T1000 (cell line): ENCODE data around the gene SYAP1.
"Not testable (repeated sequence)": the region's sequence is repeated elsewhere in the genome, so short reads cannot be mapped to it uniquely, and the experiment has no call there.

Experiments used
- DNase-seq: peaks from one replicate; lab custom pipeline; 2025; ENCODE audit warnings: mixed read lengths; lab: John Stamatoyannopoulos, UW

The SYAP1 gene

DNA sequence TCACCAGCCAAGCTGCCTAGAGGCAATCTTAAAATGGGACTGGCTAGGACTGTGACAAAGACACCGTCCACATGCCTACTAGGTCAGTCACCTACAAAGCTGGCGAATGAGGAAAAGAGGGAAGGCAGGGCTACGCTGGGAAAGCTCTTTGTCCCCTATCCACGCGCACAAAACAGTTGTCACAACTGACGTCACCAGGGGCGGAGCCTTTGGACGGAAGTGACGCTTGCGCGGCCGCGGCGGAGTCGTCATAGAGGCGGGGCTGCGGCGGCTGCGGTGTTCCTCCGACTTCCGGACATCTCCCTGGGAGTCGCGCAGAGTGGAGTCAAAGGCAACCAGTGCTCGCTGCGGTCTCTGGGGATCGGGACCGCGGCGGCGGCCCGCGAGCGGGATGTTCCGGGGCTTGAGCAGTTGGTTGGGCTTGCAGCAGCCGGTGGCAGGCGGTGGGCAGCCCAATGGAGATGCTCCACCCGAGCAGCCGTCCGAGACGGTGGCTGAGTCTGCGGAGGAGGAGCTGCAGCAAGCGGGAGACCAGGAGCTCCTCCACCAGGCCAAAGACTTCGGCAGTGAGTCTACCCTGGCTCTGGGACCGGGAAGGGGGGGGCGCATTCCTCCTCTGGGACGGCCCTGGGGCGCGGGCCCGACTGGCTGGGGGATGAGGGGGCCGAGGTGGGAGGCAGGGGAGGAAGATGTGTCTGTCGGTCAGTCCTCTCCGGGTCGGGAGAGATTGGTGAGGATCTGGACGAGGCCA, at the start of gene SYAP1:
SYAP1 (plus strand) TSS at position 279 of the 751 bp plus-strand sequence; CDS start at position 392, 113 bp downstream.
- peak; percentile 86 for DNase-seq

DNA sequence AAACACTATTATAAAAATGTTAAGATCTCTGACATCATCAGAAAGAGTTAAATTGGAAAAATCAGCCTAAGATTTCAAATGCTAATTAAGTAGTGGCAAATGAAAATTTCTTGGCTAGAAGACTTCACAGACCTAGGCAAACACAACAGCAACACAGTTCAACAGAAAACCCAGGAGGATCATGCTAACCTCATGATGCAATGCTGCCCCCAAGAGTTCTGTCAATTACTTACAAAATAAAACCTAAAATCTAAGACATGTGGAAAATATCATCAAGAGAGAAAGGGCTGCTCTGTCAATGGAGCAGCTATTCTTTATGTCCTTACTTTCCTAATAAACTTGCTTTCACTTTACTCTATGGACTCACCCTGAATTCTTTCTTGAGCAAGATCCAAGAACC, 48.4 kb upstream of the SYAP1 start:
- DNase-seq: no peak

- no peak for DNase-seq
Measured at GRCh38 chrX:16678689-16679088, 40.7 kb upstream of the SYAP1 start.

DNA sequence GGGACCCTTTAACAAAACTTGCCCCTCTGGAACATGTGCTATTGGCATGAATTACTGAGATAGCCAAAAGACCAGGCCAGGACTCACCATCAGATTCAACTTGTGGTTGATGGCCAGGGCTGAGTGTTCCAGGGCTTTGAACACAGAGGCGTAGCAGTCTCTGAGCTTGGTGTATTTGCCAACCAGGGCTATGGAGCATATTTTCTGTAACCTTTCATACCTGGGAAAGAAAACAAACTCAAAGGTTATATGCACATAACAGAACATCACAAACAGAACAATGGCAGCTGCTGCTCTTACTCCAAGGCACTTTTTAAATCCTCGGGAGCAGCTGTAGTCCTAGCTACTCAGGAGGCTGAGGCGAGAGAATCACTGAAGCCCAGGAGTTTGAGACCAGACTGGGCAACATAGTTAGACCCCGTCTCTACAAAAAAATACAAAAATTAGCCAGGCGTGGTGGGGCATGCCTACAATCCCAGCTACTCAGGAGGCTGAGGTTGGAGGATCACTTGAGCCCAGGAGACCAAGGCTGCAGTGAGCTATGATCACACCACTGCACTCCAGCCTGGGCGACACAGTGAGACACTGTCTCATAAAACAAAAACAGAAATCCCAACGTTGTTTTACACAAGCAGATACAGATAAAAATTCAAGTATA, 36.3 kb upstream of the SYAP1 start:
- no peak for DNase-seq

DNA sequence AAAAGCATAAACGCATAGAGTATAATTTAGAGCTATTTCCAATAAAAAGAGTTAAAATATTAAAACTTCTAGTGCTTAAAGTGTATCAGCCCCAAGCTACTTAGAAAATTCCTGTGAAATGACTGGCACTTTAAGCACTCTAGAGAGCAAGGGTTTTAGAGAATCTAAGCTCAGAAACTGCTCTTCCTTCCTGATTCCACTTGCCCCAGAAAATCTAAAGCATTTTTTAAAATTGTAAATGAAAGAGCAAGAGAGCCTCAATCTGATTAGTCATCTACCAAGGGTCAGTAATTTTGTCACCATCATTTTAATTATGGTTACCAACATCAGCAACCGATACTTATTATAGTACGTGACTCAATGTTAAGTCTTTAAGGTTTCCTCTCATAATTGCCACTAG, 31.9 kb upstream of the SYAP1 start:
- no peak for DNase-seq

GRCh38 chrX:16695079-16695676, 24.2 kb upstream of the SYAP1 start:
- no peak for DNase-seq

- no peak for DNase-seq
Measured at GRCh38 chrX:16696956-16697355, 22.5 kb upstream of the SYAP1 start.

DNA sequence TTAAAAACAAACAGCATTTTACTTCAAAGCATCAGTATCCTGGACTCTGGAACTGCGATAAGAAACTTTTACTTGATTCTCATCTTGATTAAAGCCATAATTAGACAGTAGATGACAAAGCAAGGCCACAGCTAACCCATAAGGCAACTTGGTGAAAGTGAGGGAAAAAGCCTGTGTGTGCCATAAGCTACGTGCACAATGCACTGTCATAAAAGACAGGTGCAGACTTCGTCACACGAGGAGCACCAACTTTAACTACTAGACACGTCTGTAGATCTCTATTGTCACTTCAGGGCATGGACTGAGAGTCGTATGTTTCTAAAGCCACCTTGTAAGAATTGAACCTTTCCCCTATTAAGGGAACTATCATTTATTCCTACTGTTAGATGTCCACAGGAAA, 20.0 kb upstream of the SYAP1 start:
- DNase-seq: no peak

- DNase-seq: no peak
Measured at GRCh38 chrX:16700734-16701133, 18.7 kb upstream of the SYAP1 start.

GRCh38 chrX:16702700-16703599, 16.5 kb upstream of the SYAP1 start:
- no peak for DNase-seq

- DNase-seq: no peak
Measured at GRCh38 chrX:16705370-16705769, 14.0 kb upstream of the SYAP1 start.

DNA sequence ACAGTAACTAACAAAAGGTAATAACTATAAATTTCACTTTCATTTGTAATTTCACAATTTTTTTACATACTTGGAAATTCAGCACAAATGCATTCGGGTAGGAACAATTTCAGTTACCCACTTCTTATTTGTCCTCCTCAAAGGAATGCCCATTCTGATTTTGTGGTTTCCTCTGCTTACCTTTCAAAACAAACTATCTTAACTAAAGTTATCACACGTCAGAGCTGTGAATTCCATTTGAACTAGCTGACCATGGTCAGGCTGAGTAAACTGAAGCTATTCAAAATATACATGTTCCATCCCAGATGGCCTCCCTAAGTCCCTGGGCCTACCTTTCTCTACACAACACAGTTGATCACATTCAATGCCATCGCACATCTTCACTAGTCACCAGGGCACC, 11.4 kb upstream of the SYAP1 start:
- no peak for DNase-seq

GRCh38 chrX:16711219-16711811, 8.1 kb upstream of the SYAP1 start:
- no peak for DNase-seq

DNA sequence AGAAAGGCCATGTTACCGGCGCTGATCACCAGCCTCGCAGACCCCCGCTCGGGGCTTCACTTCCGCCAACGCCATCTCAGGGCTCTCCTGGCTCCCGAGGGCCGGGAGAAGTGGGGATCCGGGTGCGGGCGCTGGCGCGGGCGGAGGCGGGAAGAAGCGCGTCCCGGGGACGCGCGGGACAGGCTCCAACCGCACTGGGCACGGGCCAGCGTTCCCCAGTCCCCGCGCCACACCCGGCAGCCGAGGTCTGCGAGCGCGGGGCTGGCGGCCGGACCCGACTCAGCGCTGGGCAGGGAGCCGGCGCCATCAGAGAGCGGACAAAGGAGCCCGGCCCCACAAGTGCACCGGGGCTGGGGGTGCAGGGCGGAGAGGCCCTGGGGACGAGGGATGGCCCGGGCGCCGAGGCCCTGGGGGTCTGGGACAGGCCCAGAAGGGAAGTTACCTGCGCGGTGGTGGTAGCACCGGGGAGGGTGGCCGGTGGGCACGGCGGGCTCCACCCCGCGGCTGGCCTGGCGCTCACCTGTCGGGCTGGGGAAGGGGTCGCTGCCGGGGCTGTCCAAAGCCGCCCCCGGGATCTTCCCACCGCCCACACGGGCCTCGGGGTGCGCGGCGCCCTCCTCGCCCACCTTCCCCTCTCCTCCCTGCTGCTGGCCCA, 7.4 kb upstream of the SYAP1 start:
- no peak for DNase-seq

- peak; percentile 14 for DNase-seq
Measured at GRCh38 chrX:16712548-16713155, 6.8 kb upstream of the SYAP1 start, which contains the start of gene CTPS2. Gene CTPS2 (minus strand): TSS chrX:16712669. CDS start chrX:16702902, 9,767 bp downstream.

DNA sequence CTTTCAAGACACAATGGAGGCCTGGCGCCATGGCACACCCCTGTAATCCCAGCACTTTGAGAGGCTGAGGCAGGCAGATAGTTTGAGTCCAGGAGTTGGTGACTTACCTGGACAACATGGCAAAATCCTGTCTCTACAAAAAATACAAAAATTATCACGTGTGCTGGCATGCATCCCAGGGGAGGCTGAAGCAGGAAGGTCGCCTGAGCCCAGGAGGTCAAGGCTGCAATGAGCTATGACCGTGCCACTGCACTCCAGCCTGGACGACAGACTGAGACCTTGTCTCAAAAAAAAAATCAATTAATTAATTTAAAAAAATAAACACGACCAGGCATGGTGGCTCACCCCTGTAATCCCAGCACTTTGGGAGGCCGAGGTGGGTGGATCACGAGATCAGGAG, 4.9 kb upstream of the SYAP1 start:
- DNase-seq: no peak

GRCh38 chrX:16715638-16716037, 3.8 kb upstream of the SYAP1 start:
- not testable (repeated sequence) for DNase-seq

GRCh38 chrX:16716451-16716850, 3.0 kb upstream of the SYAP1 start:
- DNase-seq: not testable (repeated sequence)

DNA sequence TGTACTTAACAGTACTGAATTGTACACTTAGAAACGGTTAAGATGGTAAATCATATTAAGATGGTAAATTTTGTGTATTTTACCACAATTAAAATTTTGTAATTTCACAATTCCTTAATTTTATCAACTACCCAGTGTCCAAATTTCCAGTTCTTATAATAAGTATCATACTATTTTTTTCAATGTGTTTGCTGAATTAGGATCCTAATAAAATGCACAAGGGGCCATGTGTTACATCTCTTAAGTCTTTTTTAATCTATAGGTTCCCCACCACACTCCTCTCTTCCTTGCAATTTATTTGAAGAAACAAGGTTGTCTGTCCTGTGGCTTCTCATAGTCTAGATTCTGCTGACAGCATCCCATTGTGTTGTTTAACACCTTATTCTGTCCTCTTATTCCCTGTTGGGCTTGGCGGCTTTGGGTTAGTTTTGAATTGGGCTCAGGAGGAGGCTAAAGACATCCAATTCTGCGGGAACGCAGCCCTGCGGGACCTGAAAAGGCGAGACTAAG, 533 bp upstream of the SYAP1 start:
- DNase-seq: no peak

GRCh38 chrX:16722481-16722880, 3.1 kb downstream of the SYAP1 start:
- DNase-seq: no peak
